Stromal cell of bone marrow (primary cell): ENCODE measurements around the gene COX19.
"Not testable (repeated sequence)": the region's sequence is repeated elsewhere in the genome, so short reads cannot be mapped to it uniquely, and the experiment has no call there.

Experiments used
- DNase-seq: peaks from one replicate; pipeline ENCODE4 v3.0.0-alpha.2; 2012; ENCODE audit warnings: low read depth

COX19 gene

GRCh38 chr7:960972-961371 is 14.4 kb downstream of the COX19 start:
- DNase-seq: not testable (repeated sequence)

GRCh38 chr7:960269-960871 is 15.0 kb downstream of the COX19 start:
- DNase-seq: no peak

DNA sequence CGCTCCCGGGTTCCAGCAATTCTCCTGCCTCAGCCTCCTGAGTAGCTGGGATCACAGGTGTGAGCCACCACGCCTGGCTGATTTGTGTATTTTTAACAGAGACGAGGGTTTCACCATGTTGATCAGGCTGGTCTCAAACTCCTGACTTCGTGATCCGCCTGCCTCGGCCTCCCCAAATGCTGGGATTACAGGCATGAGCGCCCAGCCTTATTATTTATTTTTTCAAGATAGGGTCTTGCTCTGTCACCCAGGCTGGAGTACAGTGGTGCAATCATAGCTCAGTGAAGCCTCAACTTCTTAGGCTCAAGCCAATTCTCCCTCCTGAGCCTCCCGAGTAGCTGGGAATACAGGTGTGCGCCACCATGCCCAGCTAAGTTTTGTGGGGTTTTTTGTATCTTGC is 15.6 kb downstream of the COX19 start:
- DNase-seq: not testable (repeated sequence)

GRCh38 chr7:959271-959670 is 16.1 kb downstream of the COX19 start:
- no peak for DNase-seq

DNA sequence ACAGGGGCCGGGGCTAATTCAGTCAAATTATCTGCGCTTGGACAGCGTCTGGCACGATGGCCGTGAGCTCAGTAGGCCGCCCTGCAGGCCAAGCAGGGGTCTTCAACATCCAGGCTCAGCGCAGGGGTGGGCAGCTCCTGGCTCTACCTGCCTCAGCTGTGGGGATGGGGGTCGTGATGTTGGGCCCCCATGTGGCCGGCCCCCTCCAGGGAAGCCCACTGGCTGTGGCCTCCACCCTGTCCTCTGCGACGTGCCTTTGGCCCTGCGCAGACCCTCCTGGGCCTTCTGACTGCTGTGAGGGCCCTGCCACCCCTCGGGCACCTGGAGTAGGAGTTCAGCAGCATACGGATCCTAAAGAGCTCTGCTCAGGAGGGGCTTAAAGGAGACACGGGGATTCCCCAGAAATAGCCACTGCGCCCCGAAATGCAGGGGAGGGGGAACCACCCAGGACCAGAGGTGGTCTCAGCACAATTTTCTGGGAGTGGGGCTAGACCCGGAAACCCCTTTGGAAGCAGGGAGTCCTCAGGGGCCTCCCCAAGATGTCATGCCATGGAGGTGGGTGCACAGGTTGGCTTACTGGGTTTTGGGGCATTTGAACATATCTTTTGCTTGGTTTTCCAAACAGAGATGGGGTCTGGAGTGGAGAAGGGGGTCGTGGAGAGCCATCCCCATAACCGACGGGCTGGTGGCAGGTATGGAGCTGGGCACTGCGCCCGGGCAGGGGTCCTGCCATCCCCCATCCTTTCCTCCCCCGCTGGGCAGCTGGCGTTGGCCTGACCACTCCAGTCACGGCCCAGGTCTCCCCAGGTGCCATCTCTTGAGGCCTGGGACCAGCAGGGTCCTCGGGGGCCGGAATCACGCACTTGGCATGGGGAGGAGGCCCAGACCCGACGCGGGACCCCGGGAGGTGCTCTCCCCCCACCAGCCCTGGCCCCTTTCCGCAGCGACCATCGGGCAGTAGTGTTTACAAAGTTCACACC is 16.8 kb downstream of the COX19 start:
- DNase-seq: no peak

DNA sequence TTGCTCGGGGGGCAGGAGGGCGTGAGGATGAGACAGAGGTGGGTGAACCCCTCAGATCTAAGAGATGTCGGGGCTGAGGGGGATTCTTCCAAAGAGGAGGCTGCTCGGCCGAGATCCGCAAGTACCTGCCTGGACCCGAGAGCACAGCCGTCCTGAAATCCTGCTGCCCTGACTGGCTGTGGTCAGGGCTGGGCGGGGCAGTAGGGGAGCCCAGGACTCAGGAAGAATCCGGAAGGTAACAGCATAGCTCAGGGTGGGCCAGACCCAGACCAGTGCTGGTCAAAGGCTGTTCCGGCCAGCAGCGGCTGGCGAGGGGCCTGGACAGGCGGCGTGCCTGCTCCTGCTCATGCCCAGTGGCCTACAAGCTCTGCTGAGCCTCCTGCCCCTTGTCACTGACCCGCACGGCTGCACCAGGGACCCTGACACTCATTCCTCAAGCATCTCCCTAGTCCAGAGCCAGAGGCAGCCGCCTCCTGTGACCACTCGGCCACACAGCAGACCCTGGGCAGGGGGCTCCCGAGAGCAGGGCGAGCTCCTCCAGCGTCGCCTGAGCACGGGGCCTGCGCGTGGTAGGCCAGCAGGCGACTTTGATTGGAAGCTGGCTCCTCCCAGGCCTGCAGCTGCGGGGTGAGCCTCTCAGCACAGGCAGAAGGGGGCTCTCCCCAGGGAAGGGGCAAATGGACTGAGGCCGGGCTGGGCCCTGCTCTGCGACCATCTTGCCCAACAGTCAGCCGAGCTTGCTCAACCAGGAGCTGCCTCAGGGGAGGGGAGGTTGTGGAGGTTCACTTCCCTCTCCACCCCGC is 17.7 kb downstream of the COX19 start:
- DNase-seq: no peak

DNA sequence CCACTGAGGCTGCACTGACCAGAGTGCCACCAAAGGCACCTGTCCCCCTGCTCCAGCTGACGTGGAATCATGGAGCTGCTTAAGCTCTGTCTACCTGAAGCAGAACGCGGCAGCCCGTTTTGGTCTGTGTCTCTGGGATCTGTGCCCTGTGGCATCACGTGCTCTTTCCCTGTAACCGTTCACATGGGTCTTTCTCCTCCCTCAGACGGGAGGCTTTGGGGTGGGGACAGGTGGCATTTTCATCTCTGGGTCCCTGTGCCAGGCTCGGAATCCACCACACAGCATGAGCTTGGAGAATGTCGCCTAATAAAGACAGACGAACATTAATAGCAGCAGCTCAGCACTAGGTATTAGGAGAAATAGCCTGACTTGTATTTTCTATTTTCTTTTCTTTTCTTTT is 19.3 kb downstream of the COX19 start:
- no peak for DNase-seq

- no peak for DNase-seq
Observed at GRCh38 chr7:954330-955238, 20.8 kb downstream of the COX19 start, which contains the start of gene ADAP1. Gene ADAP1 (minus strand): TSS chr7:954680. CDS start chr7:954477, 203 bp downstream.

GRCh38 chr7:953547-954327 is 21.6 kb downstream of the COX19 start:
- no peak for DNase-seq

- no peak for DNase-seq
Observed at GRCh38 chr7:952548-953441, 22.6 kb downstream of the COX19 start.

GRCh38 chr7:951881-952547 is 23.3 kb downstream of the COX19 start:
- no peak for DNase-seq

- no peak for DNase-seq
Observed at GRCh38 chr7:949021-949934, 26.1 kb downstream of the COX19 start.

DNA sequence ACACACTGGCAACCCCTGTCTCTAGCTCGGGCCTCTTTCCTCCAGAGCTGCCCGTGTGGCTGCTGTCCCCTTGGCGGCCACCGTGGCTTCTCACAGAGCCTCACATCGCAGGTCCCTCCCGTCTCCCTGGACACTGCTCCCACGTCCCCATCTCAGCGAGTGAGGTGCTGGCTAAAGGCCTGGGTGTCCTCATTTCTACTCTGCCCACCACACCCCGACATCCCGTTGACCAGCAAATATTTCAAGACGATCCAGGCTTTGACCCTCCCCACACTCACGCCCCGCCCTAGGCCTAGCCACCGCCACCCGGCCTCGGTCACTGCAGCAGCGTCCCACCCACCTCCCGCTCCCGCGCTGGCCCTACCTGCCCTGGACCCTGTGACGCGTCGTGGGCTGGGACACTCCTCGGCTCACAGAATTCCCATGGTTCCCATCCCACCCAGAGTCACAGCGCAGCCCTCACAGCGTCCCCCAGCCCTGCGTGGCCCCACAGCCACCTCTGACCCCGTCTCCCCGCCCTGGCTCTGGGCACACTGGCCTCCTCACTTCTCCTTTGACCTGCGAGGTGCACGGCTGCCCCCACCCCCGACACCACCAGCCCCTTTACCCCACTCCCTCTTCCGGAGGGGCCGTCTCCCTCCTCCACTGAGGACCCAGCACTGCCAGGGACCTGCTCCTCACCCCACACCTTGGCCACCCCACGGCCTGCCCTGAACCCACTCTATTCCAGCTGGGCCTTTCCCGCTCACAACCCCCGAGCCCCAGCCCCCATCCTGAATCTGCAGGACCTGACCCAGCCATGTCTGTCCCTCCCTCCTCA is 27.7 kb downstream of the COX19 start:
- no peak for DNase-seq

- DNase-seq: no peak
Observed at GRCh38 chr7:946256-946996, 28.9 kb downstream of the COX19 start.

DNA sequence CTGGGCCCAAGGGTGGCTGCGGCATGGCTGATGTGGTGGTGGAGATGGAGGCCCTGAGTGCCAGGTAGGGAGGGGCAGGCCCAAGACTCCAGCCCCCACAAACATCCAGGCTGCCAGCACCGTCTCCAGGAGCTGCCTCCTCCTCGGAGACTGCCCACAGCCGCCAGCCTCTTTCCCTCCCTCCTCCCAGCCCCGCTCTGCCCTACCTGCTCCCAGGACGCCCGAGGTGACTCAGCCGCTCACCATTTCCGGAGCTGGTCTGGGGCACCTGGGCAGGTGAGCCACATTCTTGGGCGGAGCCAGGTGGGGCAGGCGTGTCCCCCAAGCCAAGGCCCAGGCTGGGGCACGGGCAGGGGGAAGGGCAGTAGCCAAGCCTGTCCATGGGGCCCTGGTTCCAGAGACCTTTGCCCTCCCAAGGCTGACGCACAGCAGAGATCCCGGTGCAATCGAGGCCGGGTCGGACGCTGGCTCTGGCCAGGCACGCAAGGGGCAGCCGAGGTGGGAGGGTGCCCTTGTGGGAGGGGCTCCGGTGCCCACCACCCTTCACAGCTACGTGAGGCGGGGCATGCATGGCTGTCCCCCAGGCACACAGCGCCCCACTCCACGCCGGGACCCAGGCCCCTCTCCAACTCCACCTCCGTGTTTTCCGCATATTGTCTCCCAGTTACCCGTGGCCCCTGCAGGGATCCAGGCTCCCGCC is 29.6 kb downstream of the COX19 start:
- DNase-seq: no peak

DNA sequence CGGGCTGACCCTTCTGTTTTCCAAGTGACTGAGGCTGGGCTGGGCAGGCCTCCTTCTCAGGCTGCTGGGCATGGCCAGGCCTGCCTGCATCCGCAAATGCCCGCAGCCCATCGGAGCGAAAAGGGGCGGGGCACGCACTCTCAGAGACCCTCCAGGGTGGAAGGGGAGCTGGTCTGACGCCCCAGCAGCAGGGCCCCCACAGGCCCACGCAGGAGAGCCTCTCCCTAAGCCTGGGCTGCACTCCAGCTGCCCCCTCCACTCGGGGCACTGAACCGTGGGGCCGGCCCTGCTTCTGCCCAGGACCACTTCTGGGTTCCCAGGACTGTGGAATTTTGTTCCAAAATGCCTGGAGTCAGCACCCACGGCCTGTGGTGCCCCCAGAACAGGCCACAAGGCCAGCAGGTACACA is 30.2 kb downstream of the COX19 start:
- no peak for DNase-seq
